ENCODE measurements around the gene SPRY1.

Gene SPRY1, protein sequence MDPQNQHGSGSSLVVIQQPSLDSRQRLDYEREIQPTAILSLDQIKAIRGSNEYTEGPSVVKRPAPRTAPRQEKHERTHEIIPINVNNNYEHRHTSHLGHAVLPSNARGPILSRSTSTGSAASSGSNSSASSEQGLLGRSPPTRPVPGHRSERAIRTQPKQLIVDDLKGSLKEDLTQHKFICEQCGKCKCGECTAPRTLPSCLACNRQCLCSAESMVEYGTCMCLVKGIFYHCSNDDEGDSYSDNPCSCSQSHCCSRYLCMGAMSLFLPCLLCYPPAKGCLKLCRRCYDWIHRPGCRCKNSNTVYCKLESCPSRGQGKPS

GRCh38 chr4:123396307-123397143, at the start of gene SPRY1:
Gene SPRY1, plus strand, starts transcription at chr4:123396795. Its CDS starts 4,797 bp downstream, at chr4:123401592.
- peak; percentile 60 for DNase-seq

DNA sequence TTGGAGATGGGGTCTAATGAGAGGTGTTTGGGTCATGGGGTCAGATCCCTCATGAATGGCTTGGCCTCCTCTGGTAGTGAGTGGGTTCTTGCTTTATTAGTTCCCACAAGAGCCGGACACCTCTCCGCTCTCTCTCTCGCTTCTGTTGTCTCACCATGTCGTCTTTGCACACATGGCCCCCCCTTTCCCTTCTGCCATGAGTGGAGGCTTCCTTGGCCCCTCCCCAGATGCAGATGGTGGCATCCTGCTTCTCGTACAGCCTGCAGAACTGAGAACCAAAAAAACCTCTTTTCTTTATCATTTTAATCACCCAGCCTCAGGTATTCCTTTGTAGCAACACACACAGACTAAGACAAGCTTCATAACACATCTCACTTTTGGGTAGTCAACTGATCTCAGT, 49.6 kb upstream of the SPRY1 start:
- no peak for DNase-seq

DNA sequence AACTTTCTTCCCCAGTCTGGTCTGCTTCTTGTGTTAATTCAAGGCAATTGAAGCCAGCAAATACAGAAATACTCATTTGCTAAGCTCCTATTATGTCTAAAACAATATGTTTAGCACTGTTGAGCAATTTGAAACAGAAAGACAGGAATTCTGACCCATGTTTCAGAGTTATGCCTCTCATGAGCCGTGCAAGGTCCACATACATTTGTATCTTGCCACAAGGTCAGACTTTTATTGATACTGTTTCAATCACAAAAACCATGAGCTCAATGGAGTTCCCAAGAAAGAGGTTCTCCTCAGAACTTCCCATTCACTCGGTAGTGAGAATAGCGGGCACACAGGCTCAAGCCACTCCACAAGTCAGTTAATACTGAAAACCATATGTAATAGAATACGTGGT, 47.6 kb upstream of the SPRY1 start:
- DNase-seq = no peak

DNA sequence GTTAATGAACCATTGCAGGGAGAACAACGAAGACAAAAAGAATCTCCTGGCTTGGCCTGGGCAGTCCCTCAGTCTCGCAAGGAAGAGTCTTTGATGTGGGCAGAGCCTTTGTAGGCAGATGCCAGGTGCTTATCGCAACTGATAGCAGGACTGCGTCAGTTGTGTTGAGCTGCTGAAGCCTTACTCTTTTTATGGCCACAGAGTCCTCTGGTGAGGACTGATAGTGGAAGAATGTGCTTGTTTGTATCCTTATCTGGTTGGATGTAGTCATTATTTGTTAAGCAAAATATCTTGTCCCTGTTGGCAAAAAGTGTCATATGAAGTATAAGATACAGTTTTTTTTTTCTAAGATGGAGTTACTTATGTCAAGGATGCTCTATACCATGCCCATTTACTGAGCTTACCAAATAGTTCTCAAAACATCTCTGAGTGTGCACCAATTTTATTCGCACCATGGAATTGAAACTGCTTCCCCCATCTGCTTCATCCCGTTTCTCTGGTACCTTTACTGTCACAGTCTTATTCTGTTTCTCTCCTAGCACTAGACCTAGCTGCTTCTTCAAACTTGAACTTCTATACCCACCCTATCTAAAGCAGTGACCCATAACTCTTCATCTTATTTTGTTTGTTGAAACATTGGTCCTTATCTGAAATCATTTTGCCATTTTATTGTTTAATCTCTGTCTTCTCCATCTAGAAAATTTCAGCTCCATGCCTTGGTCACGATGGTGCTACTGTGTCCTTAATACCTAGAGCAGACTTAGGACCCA, 47.0 kb upstream of the SPRY1 start:
- no peak for DNase-seq

GRCh38 chr4:123350191-123350544, 46.4 kb upstream of the SPRY1 start:
- DNase-seq = no peak

DNA sequence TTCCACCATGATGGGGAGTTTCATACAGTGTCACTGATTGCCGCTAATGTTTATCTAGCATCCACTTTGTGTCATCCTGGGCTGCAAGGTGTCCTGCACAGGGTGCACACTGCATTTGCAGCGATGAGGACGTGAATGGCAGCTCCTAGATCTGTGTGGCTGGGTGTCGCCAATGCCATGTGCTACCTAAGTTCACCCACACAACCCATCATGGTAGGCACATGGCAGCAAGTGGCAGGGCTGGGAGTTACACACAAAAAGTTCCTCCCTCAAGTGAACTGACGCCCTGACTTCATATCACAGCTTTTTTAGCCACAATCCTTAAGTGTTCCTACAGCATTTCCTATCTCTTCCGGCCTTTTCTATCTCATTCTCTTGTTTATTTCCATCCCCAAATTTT, 45.9 kb upstream of the SPRY1 start:
- no peak for DNase-seq

- DNase-seq = no peak
Measured at GRCh38 chr4:123351713-123352112, 44.9 kb upstream of the SPRY1 start.

GRCh38 chr4:123352240-123352945, 44.2 kb upstream of the SPRY1 start:
- no peak for DNase-seq

GRCh38 chr4:123352966-123353365, 43.6 kb upstream of the SPRY1 start:
- no peak for DNase-seq

- no peak for DNase-seq
Measured at GRCh38 chr4:123353656-123354055, 42.9 kb upstream of the SPRY1 start.

DNA sequence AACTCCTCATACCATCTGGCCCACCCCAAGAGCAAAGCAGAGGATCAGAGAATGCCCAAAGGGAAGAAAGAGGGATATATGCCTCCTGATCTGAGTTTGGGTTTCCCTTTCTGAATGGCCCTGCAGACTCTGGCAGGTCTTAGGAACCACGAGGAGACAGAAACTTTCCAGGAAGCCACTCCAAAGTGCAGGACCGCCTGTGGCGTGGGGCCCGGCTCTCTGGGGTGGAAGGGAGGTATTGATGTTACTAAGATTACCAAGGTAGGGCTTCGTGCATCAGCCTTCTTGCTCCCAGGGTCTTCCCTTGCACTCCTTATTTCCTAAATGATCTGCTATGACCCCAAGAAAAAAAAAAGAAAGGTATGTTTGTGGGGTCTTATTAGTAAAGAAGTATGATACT, 41.9 kb upstream of the SPRY1 start:
- no peak for DNase-seq

DNA sequence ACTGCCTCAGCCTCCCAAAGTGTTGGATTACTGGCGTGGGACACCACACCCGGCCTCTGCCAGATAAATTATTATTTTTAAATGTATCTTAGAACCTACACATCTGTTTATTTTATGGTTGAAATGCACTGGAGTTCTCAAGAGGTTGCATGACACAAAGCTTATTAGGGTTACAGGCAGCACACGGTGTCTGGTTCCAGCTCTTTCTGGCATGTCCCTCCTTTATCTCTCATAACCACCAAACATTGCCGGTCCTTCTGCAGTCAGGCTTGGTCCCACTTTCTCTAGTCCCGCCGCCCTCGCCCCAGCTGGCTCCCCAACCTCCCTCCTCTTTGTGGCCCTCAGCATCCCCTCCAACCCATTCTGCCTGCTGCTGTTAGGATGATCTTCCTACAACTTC, 39.7 kb upstream of the SPRY1 start:
- no peak for DNase-seq

DNA sequence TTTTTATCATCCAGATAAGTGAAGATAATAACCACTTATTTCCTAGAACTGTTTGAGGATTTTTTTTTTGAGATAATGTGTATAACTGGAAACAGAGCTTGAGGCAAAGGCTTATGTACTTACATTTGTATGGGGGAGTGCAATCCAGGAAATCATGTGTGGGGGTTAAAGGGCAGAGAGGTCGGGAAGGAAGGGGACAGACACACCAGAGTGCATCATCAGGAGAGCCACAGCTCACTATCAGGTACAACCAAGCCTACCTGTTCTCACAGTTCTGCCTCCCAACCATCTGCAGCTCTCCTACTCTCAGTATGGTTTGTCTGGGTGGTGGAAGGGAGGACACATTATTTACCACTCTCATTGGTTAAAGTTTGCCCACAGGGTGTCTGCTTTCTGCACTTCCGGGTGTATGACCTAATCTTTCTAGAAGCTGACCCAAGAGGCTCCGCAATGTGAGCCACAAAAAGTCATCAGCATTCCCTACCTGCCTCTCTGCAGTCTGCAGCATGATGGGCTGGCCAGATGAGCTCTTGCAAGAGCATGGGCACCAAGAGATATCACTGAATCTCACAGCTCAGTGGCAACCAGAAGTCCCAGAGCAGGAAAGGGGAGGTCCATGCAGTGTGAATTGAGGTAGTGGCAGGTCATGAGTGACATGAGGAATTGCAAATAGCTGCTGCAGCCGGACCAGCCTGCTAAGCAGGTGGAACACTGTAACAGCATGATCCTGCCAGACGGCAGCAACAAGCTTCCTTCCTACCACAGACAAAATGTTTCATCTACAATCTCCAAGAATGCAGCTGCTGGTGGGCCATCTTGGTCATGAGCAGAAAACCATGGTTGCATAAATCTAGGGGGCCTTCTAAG, 36.9 kb upstream of the SPRY1 start:
- no peak for DNase-seq

DNA sequence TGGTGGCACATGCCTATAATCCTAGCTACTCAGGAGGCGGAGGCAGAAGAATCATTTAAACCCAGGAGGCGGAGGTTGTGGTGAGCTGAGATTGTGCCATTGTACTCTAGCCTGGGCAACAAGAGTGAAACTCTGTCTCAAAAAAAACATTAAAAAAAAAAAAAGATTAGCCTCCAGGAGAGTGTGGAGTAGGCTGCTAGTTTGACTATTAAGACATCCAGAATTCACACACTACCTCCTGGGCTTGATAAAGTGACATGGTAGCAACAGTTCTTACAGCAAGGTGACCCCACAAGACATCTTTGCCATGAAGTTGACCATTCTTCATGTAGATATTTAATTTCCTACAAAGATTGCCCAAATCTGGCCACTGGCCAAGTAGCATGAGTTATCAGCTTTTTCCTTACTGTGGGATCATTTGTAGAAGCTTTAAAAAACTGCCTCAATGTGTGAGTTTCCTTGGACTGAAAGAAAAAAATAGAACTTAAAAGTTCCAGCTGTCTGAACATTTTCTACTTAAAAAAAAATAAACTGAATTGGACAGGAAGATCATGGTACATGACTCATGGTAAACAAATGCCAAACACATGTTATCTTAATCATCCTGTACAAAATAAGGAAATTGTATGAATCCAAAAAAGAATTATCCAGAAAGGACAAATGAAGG, 35.3 kb upstream of the SPRY1 start:
- no peak for DNase-seq

- DNase-seq = no peak
Measured at GRCh38 chr4:123362103-123362502, 34.5 kb upstream of the SPRY1 start.

GRCh38 chr4:123363729-123364128, 32.9 kb upstream of the SPRY1 start:
- no peak for DNase-seq

GRCh38 chr4:123364906-123365305, 31.7 kb upstream of the SPRY1 start:
- DNase-seq = no peak

GRCh38 chr4:123365412-123365811, 31.2 kb upstream of the SPRY1 start:
- DNase-seq = no peak

DNA sequence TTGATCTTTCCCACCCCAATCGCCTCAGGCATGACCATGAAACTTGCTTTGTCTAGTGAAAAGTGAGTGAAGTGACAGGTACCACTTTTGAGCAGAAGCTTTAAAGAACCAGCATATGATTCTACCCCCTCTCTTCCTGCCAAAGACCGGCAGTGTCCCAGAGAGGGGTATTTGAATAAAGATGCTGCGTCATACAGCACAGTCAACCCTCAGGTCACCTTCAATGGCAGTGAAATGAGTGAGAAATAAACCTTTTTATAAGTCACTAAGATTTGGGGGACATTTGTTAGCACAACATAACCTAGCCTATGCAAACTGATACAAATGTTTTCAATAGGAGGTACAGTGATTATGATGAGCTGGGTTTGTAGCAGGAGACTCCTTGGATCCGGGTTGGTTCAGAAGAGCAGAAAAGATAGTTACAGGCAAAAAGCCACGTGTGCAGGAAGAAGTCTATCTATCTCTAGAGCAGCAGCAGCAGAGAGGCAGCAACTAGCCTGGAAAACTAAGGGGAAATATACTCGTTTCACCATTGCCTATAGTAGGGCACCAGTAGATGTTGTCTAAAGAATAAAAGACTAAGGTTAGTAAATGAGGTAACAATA, 30.3 kb upstream of the SPRY1 start:
- DNase-seq = no peak

GRCh38 chr4:123378794-123379193, 17.8 kb upstream of the SPRY1 start:
- DNase-seq = no peak

- DNase-seq = no peak
Measured at GRCh38 chr4:123379392-123379791, 17.2 kb upstream of the SPRY1 start.
